ENCODE measurements around the gene FRK.
"Not testable (repeated sequence)": the region's sequence is repeated elsewhere in the genome, so short reads cannot be mapped to it uniquely, and the experiment has no call there.

The FRK gene

DNA sequence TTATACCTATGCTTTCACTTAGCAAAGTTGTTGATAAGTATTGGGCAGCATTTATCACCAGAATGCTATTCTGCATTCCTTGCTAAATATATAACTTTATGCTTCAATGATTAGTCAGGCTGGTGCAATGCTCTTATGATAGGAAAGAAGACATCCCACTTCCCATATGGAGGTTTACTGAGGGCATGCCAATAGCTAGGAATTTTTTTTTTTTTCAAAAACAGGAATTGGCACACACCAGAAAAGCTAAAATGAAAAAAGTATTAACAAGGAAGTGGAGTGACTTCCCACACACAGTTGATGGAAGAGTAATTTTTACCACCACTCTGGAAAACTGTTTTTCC is 90.8 kb downstream of the FRK start:
- TF ChIP-seq, protein P1, sequence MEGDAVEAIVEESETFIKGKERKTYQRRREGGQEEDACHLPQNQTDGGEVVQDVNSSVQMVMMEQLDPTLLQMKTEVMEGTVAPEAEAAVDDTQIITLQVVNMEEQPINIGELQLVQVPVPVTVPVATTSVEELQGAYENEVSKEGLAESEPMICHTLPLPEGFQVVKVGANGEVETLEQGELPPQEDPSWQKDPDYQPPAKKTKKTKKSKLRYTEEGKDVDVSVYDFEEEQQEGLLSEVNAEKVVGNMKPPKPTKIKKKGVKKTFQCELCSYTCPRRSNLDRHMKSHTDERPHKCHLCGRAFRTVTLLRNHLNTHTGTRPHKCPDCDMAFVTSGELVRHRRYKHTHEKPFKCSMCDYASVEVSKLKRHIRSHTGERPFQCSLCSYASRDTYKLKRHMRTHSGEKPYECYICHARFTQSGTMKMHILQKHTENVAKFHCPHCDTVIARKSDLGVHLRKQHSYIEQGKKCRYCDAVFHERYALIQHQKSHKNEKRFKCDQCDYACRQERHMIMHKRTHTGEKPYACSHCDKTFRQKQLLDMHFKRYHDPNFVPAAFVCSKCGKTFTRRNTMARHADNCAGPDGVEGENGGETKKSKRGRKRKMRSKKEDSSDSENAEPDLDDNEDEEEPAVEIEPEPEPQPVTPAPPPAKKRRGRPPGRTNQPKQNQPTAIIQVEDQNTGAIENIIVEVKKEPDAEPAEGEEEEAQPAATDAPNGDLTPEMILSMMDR (IDR thresholded peaks at IDR 0.05; ENCODE audit: control insufficient read depth, insufficient read depth, low read depth, low read length, missing control alignments): no peak
- peak; percentile 11 for DNase-seq (ENCODE audit: low read depth)
- no peak overlapping the region for H3K4me3 ChIP-seq (ENCODE audit: control insufficient read depth, low read depth, low read length)

DNA sequence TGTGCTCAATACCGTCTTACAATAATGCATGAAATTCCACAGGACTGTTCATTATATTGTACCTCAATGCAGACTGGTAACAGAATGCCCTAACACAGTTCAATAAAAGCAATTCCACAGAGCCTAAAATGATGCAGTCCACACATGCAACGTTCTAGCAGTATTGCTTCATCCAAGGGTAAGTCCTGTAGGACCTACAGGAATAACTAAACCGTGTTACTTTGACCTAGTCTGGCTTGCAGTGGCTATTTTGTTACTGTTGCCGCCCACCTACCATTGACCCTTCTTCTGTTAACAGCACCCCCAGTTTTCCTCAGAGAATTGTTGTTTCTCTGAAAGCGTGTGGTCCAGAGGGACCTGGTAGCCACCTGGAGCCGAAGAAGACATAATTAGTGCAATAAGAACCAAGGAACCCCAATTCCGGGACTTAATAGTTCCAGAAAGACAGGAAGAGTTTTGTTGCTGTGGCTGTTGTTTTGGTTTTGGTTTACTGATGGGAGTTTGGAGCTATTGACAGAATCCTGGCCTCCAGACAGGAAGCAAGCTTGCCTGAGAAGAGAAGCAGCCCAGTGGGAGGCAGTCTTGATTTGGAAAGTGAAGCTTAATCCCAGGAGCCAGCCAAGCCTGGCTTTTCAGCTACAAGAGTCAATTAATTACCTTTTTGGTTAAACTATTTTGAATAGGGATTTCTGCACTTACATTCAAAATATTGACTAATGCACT is 91.3 kb downstream of the FRK start:
- no peak for DNase-seq (ENCODE audit: low read depth)
- TF ChIP-seq, protein P1 (IDR thresholded peaks at IDR 0.05; ENCODE audit: control insufficient read depth, insufficient read depth, low read depth, low read length, missing control alignments): no peak
- no peak overlapping the region for H3K4me3 ChIP-seq (ENCODE audit: control insufficient read depth, low read depth, low read length)

DNA sequence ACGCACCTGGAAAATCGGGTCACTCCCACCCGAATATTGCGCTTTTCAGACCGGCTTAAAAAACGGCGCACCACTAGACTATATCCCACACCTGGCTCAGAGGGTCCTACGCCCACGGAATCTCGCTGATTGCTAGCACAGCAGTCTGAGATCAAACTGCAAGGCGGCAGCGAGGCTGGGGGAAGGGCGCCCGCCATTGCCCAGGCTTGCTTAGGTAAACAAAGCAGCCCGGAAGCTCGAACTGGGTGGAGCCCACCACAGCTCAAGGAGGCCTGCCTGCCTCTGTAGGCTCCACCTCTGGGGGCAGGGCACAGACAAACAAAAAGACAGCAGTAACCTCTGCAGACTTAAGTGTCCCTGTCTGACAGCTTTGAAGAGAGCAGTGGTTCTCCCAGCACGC is 100.4 kb downstream of the FRK start:
- not testable (repeated sequence) for H3K4me3 ChIP-seq (ENCODE audit: control insufficient read depth, low read depth, low read length); DNase-seq (ENCODE audit: low read depth)

DNA sequence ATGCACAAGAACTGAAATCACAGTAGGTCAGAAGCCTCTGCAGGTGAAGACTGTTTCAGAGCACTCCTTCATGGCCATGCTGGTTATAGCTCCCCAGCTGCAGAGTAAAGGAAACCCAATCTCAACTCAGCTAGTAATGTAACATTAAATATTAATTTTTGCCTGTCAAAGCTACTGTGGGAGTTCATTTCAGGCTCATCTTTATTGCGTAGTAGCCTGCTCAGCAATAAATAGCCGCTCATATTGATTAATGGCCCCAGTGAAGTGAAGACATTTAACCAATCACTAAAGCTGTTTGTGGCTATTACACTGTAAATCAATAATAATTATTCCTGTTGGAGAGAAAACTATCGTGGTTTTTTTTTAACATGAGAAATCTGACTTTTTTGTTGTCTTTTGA is 101.7 kb downstream of the FRK start:
- no peak for DNase-seq (ENCODE audit: low read depth)
- TF ChIP-seq, protein P1 (IDR thresholded peaks at IDR 0.05; ENCODE audit: control insufficient read depth, insufficient read depth, low read depth, low read length, missing control alignments): no peak
- no peak overlapping the region for H3K4me3 ChIP-seq (ENCODE audit: control insufficient read depth, low read depth, low read length)

DNA sequence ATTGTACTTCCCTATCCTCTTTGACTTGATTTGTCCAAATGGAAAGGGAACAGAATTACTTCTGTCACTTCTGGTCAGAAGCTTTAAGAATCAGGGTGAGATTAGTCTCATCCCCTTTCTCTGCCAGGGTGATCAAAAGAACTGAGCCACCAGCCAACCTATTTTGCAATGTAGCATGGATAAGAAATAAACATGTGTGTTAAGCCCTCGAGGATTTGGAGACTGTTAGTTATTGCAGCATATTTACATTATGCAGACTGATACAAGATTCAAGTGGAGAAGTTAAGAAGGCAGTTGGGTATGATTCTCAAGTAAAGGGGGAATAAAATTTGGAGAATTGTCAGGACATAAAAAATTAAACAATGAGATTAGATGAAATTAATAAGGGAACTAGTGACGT is 106.0 kb downstream of the FRK start:
- H3K4me3 ChIP-seq (ENCODE audit: control insufficient read depth, low read depth, low read length): no peak overlapping the region
- TF ChIP-seq, protein P1 (IDR thresholded peaks at IDR 0.05; ENCODE audit: control insufficient read depth, insufficient read depth, low read depth, low read length, missing control alignments): no peak
- no peak for DNase-seq (ENCODE audit: low read depth)

DNA sequence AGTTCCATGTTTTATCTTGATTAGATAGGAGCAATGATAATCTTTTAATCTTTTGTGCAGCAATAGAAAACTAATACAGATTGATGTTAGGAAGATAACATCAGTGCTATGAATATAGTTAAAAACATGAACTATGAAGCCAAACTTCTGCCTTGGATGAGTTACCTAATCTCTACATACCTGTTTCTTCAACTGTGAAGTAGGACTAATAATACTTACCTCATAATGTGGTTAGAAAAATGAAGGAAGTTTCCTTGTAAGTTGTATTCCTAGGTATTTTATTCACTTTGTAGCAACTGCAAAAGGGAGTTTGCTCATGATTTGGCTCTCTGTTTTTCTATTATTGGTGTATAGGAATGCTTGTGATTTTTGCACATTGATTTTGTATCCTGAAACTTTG is 111.9 kb downstream of the FRK start:
- TF ChIP-seq, protein P1 (IDR thresholded peaks at IDR 0.05; ENCODE audit: control insufficient read depth, insufficient read depth, low read depth, low read length, missing control alignments): no peak
- DNase-seq (ENCODE audit: low read depth): no peak

DNA sequence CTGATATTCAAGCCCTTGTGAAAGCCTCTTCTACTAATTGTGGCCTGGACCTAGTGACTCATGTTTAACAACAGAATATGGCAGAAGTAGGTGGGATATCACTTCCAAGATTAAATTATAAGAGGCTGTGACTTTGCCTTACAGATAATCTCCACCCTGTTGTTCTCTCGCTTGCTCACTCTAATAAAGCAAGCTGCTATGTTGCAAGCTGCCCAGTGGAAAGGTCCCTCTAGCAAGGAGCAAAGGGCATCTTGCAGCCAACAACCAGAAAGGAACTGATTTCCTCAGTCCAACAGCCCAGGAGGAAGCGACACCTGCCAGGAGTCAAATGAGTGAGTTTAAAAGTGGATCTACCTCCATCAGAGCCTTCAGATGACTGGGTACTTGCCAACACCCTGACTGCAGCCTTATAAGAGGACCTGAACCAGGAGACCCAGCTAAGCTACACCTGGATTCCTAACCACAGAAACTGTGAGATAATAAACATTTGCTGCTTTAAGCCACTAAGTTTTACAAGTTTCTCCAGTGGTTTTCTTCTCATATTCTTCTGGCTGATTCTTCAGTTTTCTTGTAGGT is 112.6 kb downstream of the FRK start:
- TF ChIP-seq, protein P1 (IDR thresholded peaks at IDR 0.05; ENCODE audit: control insufficient read depth, insufficient read depth, low read depth, low read length, missing control alignments): no peak
- H3K4me3 ChIP-seq (ENCODE audit: control insufficient read depth, low read depth, low read length): no peak overlapping the region

More for the DNA sequence above, 111.9 kb downstream of the FRK start:
- H3K4me3 ChIP-seq (ENCODE audit: control insufficient read depth, low read depth, low read length): no peak overlapping the region

More for the DNA sequence above, 112.6 kb downstream of the FRK start:
- DNase-seq (ENCODE audit: low read depth): no peak
